Measurements from ENCODE around the gene UROS.

GRCh38 chr10:125766511-125766910 lies 56.5 kb downstream of the UROS start:
- TF ChIP-seq CTCF (conservative IDR thresholded peaks at IDR 0.05; ENCODE audit: low read depth, low read length) (no peak), NFE2L2 (IDR thresholded peaks at IDR 0.05; ENCODE audit: low read depth, low read length) (no peak), POLR2A (IDR thresholded peaks at IDR 0.05; ENCODE audit: low read depth, low read length) (no peak), CEBPB (IDR thresholded peaks at IDR 0.05; ENCODE audit: low read depth, low read length) (no peak), SMC3 (IDR thresholded peaks at IDR 0.05; ENCODE audit: low read depth, low read length) (no peak), RAD21 (IDR thresholded peaks at IDR 0.05; ENCODE audit: low read length) (no peak), MAFK (IDR thresholded peaks at IDR 0.05; ENCODE audit: low read depth, low read length) (no peak), BHLHE40 (IDR thresholded peaks at IDR 0.05; ENCODE audit: low read depth, low read length) (no peak), CHD1 (IDR thresholded peaks at IDR 0.05; ENCODE audit: low read depth, low read length) (no peak)

All from IMR-90 (cell line).